ENCODE data around the gene DOCK7.

The DOCK7 gene

GRCh38 chr1:62654744-62655143 lies 33.4 kb downstream of the DOCK7 start:
- Histone ChIP-seq H3K27ac (no peak overlapping the region), H3K9me3 (no peaks in the 10 kb centered on the region), H3K4me1 (peaks cover 0 to 10% (median 0%) of the 10 kb centered on the region in 4 donors), H3K27me3 (no peaks in the 10 kb centered on the region), H3K4me3 (no peak overlapping the region), H3K36me3 (peaks cover 0 to 14% (median 12%) of the 10 kb centered on the region in 3 donors)
- intact Hi-C loops (cut with DNase I; ENCODE audit: low total_unique reads), result no loop called here
- no peak for DNase-seq
- no peak for TF ChIP-seq CTCF (IDR thresholded peaks at IDR 0.05)

GRCh38 chr1:62652387-62652786 lies 35.8 kb downstream of the DOCK7 start:
- intact Hi-C loops (cut with DNase I; ENCODE audit: low total_unique reads), result no loop called here
- H3K4me1 ChIP-seq, result peaks cover 0 to 10% (median 0%) of the 10 kb centered on the region in 4 donors

GRCh38 chr1:62643283-62643682 lies 44.9 kb downstream of the DOCK7 start:
- Histone ChIP-seq H3K4me1 (no peaks in the 10 kb centered on the region), H3K27ac (no peak overlapping the region), H3K4me3 (no peak overlapping the region), H3K27me3 (no peaks in the 10 kb centered on the region), H3K36me3 (peaks cover 16 to 34% (median 17%) of the 10 kb centered on the region in 3 donors), H3K9me3 (no peaks in the 10 kb centered on the region)
- intact Hi-C loops (cut with DNase I; ENCODE audit: low total_unique reads), result no loop called here
- no peak for DNase-seq
- no peak for TF ChIP-seq CTCF (IDR thresholded peaks at IDR 0.05)

More at GRCh38 chr1:62652387-62652786, 35.8 kb downstream of the DOCK7 start:
- no peak for DNase-seq
- no peaks in the 10 kb centered on the region for H3K27me3 ChIP-seq
- no peak for TF ChIP-seq CTCF (IDR thresholded peaks at IDR 0.05)
- peaks cover 0 to 15% (median 12%) of the 10 kb centered on the region in 3 donors for H3K36me3 ChIP-seq
- H3K4me3 ChIP-seq, result no peak overlapping the region
- no peaks in the 10 kb centered on the region for H3K9me3 ChIP-seq
- no peak overlapping the region for H3K27ac ChIP-seq

DNA sequence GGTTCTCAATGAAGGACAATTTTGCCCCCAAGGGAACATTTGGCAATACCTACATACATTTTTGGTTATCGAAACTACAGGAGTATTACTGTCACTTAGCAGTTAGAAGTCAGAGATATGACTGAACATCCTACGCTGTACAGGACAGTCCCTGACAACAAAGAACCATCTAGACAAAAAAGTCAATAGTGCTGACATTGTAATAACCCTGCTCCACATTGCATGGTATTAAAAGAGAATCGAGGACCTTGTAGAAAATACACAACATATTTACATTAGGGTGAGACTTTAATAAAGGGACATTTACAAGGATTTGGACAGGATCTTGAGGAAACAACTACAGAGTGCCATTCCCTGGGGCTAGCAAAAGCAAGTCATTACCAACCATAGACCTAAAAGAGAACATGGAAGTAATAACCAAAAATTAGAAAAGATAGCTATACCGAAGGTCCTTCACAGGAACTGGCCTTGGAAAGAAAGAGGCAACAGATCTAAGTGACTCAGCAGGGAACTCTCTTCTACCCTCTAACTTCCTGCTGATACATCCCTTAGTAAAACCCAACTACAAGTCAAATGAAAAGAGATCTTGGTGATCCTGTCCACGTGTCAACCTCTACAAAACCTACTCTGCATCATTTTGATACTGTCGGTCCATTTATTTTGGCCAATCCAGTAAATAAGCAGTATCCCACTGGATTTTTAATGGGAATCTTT lies 50.6 kb downstream of the DOCK7 start:
- Histone ChIP-seq H3K27ac (no peak overlapping the region), H3K36me3 (peaks cover 30 to 42% (median 33%) of the 10 kb centered on the region in 3 donors), H3K4me3 (no peak overlapping the region), H3K9me3 (no peaks in the 10 kb centered on the region), H3K4me1 (no peaks in the 10 kb centered on the region), H3K27me3 (no peaks in the 10 kb centered on the region)
- no peak for TF ChIP-seq CTCF (IDR thresholded peaks at IDR 0.05)
- intact Hi-C loops (cut with DNase I; ENCODE audit: low total_unique reads), result no loop called here
- DNase-seq, result no peak

- intact Hi-C loops (cut with DNase I; ENCODE audit: low total_unique reads), result no loop called here
- DNase-seq, result no peak
- H3K27ac ChIP-seq, result no peak overlapping the region
- H3K27me3 ChIP-seq, result no peaks in the 10 kb centered on the region
- no peak overlapping the region for H3K4me3 ChIP-seq
- no peaks in the 10 kb centered on the region for H3K4me1 ChIP-seq
- H3K9me3 ChIP-seq, result no peaks in the 10 kb centered on the region
- TF ChIP-seq CTCF (IDR thresholded peaks at IDR 0.05), result no peak
- peaks cover 32 to 47% (median 38%) of the 10 kb centered on the region in 3 donors for H3K36me3 ChIP-seq
Measured at GRCh38 chr1:62628506-62628905, 59.7 kb downstream of the DOCK7 start.
